ENCODE data around the gene IL3RA. TPM values are rescaled to one million over a fixed set of nuclear protein-coding genes. Genes with fewer than 3 reads are reported as not detected.
A peak's percentile ranks its signal among the peaks of the same experiment; 100 is the strongest.
"Not testable (repeated sequence)": the region's sequence is repeated elsewhere in the genome, so short reads cannot be mapped to it uniquely, and the experiment has no call there.

IL3RA gene
- total RNA-seq, 1 donor from 2014 or later: 6.8 TPM

- H3K27ac Mint-ChIP-seq; intact Hi-C loops (cut with micrococcal nuclease); H3K4me3 Mint-ChIP-seq (ENCODE audit: low read depth); H3K4me1 Mint-ChIP-seq (ENCODE audit: low read depth); H3K27me3 Mint-ChIP-seq (ENCODE audit: low read depth); DNase-seq (ENCODE audit: low spot score); H3K9me3 Mint-ChIP-seq: not testable (repeated sequence)
- peaks cover 33% of the 10 kb centered on the region for H3K36me3 Mint-ChIP-seq (ENCODE audit: low read depth)
These were observed 29.8 kb downstream of the IL3RA start for GRCh38 chrX:1366363-1366762.

- Mint-ChIP-seq H3K4me1 (ENCODE audit: low read depth) (no peaks in the 10 kb centered on the region), H3K9me3 (no peaks in the 10 kb centered on the region), H3K4me3 (ENCODE audit: low read depth) (no peak overlapping the region), H3K27ac (peak overlapping the region; percentile 29), H3K36me3 (ENCODE audit: low read depth) (peaks cover 20% of the 10 kb centered on the region), H3K27me3 (ENCODE audit: low read depth) (no peaks in the 10 kb centered on the region)
- DNase-seq (ENCODE audit: low spot score): no peak
- intact Hi-C loops (cut with micrococcal nuclease): no loop called here
These were observed 31.8 kb downstream of the IL3RA start for GRCh38 chrX:1368385-1368698.

GRCh38 chrX:1378306-1378759 lies 41.7 kb downstream of the IL3RA start:
- no peaks in the 10 kb centered on the region for H3K9me3 Mint-ChIP-seq
- peaks cover 18% of the 10 kb centered on the region for H3K36me3 Mint-ChIP-seq (ENCODE audit: low read depth)
- no peak overlapping the region for H3K4me3 Mint-ChIP-seq (ENCODE audit: low read depth)
- intact Hi-C loops (cut with micrococcal nuclease): no loop called here
- no peak for DNase-seq (ENCODE audit: low spot score)
- H3K4me1 Mint-ChIP-seq (ENCODE audit: low read depth): no peaks in the 10 kb centered on the region
- no peaks in the 10 kb centered on the region for H3K27me3 Mint-ChIP-seq (ENCODE audit: low read depth)
- H3K27ac Mint-ChIP-seq: no peak overlapping the region

- Mint-ChIP-seq H3K4me3 (ENCODE audit: low read depth) (no peak overlapping the region), H3K4me1 (ENCODE audit: low read depth) (no peaks in the 10 kb centered on the region), H3K36me3 (ENCODE audit: low read depth) (peaks cover 40% of the 10 kb centered on the region), H3K9me3 (no peaks in the 10 kb centered on the region), H3K27me3 (ENCODE audit: low read depth) (no peaks in the 10 kb centered on the region), H3K27ac (no peak overlapping the region)
- DNase-seq (ENCODE audit: low spot score): no peak
- intact Hi-C loops (cut with micrococcal nuclease): no loop called here
These were observed 44.2 kb downstream of the IL3RA start for GRCh38 chrX:1380672-1381233.

GRCh38 chrX:1384658-1385252 lies 48.2 kb downstream of the IL3RA start:
- Mint-ChIP-seq H3K36me3 (ENCODE audit: low read depth) (peaks cover 76% of the 10 kb centered on the region), H3K27me3 (ENCODE audit: low read depth) (no peaks in the 10 kb centered on the region), H3K27ac (no peak overlapping the region), H3K4me1 (ENCODE audit: low read depth) (peaks cover 11% of the 10 kb centered on the region), H3K4me3 (ENCODE audit: low read depth) (no peak overlapping the region), H3K9me3 (no peaks in the 10 kb centered on the region)
- no peak for DNase-seq (ENCODE audit: low spot score)
- intact Hi-C loops (cut with micrococcal nuclease): no loop called here

- Mint-ChIP-seq H3K4me1 (ENCODE audit: low read depth) (peaks cover 11% of the 10 kb centered on the region), H3K27me3 (ENCODE audit: low read depth) (no peaks in the 10 kb centered on the region), H3K36me3 (ENCODE audit: low read depth) (peaks cover 79% of the 10 kb centered on the region), H3K27ac (no peak overlapping the region), H3K4me3 (ENCODE audit: low read depth) (no peak overlapping the region), H3K9me3 (no peaks in the 10 kb centered on the region)
- intact Hi-C loops (cut with micrococcal nuclease): no loop called here
- DNase-seq (ENCODE audit: low spot score): no peak
These were observed 49.0 kb downstream of the IL3RA start for GRCh38 chrX:1385253-1386223.

GRCh38 chrX:1386338-1387127 lies 49.9 kb downstream of the IL3RA start:
- Mint-ChIP-seq H3K27me3 (ENCODE audit: low read depth) (no peaks in the 10 kb centered on the region), H3K4me1 (ENCODE audit: low read depth) (peaks cover 11% of the 10 kb centered on the region), H3K36me3 (ENCODE audit: low read depth) (peaks cover 87% of the 10 kb centered on the region), H3K9me3 (no peaks in the 10 kb centered on the region), H3K4me3 (ENCODE audit: low read depth) (no peak overlapping the region), H3K27ac (no peak overlapping the region)
- intact Hi-C loops (cut with micrococcal nuclease): no loop called here
- no peak for DNase-seq (ENCODE audit: low spot score)

GRCh38 chrX:1387141-1387776 lies 50.7 kb downstream of the IL3RA start:
- intact Hi-C loops (cut with micrococcal nuclease): no loop called here
- no peak overlapping the region for H3K4me3 Mint-ChIP-seq (ENCODE audit: low read depth)
- H3K4me1 Mint-ChIP-seq (ENCODE audit: low read depth): peaks cover 11% of the 10 kb centered on the region
- H3K9me3 Mint-ChIP-seq: no peaks in the 10 kb centered on the region
- no peaks in the 10 kb centered on the region for H3K27me3 Mint-ChIP-seq (ENCODE audit: low read depth)
- peaks cover 81% of the 10 kb centered on the region for H3K36me3 Mint-ChIP-seq (ENCODE audit: low read depth)
- no peak overlapping the region for H3K27ac Mint-ChIP-seq
- DNase-seq (ENCODE audit: low spot score): no peak

- Mint-ChIP-seq H3K4me3 (ENCODE audit: low read depth) (peak overlapping the region; percentile 59), H3K36me3 (ENCODE audit: low read depth) (peaks cover 73% of the 10 kb centered on the region), H3K27me3 (ENCODE audit: low read depth) (no peaks in the 10 kb centered on the region), H3K9me3 (no peaks in the 10 kb centered on the region), H3K4me1 (ENCODE audit: low read depth) (peaks cover 12% of the 10 kb centered on the region), H3K27ac (no peak overlapping the region)
- DNase-seq (ENCODE audit: low spot score): no peak
- intact Hi-C loops (cut with micrococcal nuclease): no loop called here
These were observed 52.1 kb downstream of the IL3RA start for GRCh38 chrX:1388651-1389050.

GRCh38 chrX:1389181-1389992 lies 52.8 kb downstream of the IL3RA start:
- no peaks in the 10 kb centered on the region for H3K27me3 Mint-ChIP-seq (ENCODE audit: low read depth)
- DNase-seq (ENCODE audit: low spot score): no peak
- H3K27ac Mint-ChIP-seq: peak overlapping the region; percentile 28
- no peaks in the 10 kb centered on the region for H3K9me3 Mint-ChIP-seq
- intact Hi-C loops (cut with micrococcal nuclease): no loop called here
- H3K4me3 Mint-ChIP-seq (ENCODE audit: low read depth): peak overlapping the region; percentile 59
- H3K4me1 Mint-ChIP-seq (ENCODE audit: low read depth): peaks cover 15% of the 10 kb centered on the region
- H3K36me3 Mint-ChIP-seq (ENCODE audit: low read depth): peaks cover 70% of the 10 kb centered on the region

GRCh38 chrX:1389993-1390285 lies 53.4 kb downstream of the IL3RA start:
- Mint-ChIP-seq H3K36me3 (ENCODE audit: low read depth) (peaks cover 68% of the 10 kb centered on the region), H3K27ac (no peak overlapping the region), H3K9me3 (no peaks in the 10 kb centered on the region), H3K4me3 (ENCODE audit: low read depth) (peak overlapping the region; percentile 51), H3K27me3 (ENCODE audit: low read depth) (no peaks in the 10 kb centered on the region), H3K4me1 (ENCODE audit: low read depth) (peaks cover 17% of the 10 kb centered on the region)
- DNase-seq (ENCODE audit: low spot score): no peak
- intact Hi-C loops (cut with micrococcal nuclease): loop anchor here (5.0 kb wide), 3 partner anchors 143 to 202 kb away; partner anchors contain the start of genes AKAP17A and P2RY8

Data from activated T-helper 2 cell treated with anti-CD3 and anti-CD28 coated beads, Interferon-gamma antibody, Interleukin-2, Interleukin-4, amounts not matched to agents 10 μg/mL and 5 μg/mL and 100 μg/mL, durations not matched to agents 14 hours and 24 hours and 36 hours (primary cell).